GM10847 (cell line): ENCODE results near the gene AHDC1.

Source experiments
- POLR2A ChIP-seq: IDR thresholded peaks from 2 replicates; pipeline ENCODE4 v1.6.1; 2011; ENCODE audit not compliant: insufficient read length; ENCODE audit errors: extremely low read depth

The AHDC1 gene

DNA sequence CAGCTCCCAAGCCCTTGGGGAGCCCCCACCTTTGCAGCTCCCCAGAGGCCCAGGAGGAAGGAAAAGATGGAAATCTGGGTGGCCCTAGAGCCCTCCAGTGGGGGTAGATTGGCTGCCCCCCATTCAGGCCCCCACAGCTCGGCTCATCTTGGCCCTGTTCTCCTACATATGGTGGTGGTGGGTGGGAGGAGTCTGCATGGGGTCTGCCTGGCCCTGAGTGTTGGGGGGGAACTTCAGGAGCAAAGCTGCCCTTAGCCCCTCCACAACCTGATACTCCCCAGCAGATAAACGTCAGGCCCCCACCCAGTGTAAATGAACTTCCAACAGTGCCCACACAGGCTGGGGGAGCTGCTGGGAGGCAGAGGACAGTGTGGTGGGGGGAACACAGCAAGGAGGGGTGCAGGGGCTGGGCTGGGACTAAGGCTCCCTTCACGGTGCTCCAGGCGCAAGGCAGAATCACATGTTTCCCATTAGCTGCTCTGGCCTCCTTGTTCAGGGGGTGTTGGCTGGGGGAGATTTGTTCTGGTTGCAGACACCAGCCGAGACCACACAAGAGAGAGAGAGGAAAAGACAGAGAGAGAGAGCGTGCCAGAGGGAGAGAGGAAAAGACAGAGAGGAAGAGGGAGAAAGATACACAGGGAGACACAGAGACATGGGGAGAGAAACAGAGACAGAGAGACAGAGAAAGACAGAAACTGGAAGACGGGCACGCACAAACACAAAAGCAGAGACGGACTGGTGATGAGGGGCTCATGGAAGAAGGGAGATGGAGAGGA, 42.6 kb downstream of the AHDC1 start:
- TF ChIP-seq POLR2A, result no peak

DNA sequence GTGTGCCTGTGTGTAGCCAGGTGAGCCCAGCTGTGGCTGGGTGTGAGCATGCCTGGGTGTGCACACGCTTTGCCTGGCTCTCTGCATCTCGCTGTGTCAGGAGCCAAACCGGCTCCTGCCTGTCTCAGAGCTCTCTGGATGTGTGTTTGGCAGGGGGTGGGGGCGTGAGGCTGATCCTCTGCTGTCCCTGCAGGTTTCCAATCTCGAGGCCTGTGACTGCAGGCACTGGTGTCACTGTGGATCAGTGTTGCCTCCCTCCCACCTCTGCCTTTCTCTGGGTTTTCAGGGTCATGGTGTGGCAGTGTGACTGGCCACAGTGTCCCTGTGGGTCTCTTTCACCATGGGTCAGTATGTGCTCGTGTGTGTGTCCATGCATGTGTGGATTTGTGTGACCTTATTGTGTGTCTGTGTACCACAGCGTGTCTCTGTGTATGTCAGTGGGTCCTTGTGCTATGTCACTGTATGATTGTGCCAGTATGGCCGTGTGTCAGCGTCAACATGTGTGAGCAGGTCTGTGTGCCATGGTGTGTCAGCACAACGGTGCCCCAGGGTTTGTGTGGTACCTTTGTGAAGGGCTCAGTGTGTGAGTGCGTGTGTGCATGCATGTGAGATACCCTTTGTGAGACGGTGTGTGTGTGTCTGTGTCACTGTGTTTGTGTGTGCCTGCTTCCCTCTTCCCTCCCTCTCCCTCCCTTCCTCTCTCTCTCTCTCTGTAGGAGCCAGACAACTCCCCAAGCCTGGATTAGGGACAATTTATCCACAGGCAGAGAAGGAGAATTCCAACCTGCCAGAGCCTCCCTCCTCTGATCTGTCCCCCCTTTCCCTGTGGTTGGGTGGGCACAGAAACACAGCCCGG, 43.4 kb downstream of the AHDC1 start:
- TF ChIP-seq POLR2A, result no peak

DNA sequence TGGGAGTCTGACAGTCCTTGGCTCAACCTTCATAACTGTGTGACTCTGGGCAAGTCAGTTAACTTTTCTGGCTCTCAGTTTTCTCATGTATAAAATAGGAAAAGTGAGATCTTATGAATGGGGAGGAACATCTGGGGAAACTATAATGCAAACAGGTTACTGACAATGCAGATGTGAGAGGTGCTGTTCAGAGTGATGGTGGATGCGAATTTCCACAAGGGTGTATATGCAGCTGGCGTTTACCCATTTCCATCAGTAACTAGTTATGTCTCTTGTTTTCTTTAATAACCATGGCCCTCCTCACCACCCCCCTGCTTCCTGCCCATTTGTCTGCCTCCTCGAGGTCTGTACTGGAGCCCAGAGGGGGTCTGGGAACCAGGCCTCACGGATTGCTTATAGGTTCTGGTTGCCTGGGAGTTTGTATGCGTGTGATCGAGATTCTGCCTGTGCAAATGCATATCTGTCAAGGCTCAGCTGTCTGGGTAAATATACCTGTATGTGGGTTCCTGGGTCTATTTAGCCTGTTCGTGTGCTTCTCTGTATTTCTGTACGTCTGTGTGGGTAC, 44.4 kb downstream of the AHDC1 start:
- TF ChIP-seq POLR2A, result no peak

DNA sequence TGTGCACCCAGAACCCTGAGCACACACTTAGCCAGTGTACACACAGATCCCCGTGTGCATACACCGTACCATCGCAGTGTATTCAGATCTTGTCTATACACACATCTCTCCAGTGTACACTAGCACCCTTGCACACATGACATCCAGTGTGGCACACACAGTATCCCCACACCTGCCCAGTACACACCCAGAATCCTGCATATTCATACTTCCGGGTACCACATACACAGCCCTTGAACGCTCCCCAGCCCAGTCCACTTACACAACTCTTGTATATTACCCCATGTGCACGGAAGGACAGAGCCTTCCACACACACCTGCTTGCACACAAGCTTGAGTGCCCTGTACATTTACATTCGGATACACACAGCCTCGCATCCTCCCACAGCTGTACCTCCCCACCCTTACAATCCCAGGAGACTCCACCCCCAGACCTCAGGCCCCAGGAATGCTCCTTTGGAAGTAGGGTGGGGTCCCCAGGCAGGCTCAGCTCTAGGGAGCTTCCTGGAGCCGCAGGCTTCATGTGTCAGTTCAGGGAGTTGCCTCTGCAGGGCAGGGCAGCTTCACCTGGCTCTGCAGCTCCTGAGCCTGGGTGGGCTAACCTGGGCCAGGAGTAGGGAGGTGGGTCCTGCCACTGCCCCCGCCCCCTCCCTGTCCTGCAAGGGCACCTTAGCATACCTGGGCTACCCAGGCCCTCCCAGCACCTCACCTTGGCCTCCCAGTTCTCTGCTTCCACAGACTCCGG, 46.2 kb downstream of the AHDC1 start:
- TF ChIP-seq POLR2A, result no peak

DNA sequence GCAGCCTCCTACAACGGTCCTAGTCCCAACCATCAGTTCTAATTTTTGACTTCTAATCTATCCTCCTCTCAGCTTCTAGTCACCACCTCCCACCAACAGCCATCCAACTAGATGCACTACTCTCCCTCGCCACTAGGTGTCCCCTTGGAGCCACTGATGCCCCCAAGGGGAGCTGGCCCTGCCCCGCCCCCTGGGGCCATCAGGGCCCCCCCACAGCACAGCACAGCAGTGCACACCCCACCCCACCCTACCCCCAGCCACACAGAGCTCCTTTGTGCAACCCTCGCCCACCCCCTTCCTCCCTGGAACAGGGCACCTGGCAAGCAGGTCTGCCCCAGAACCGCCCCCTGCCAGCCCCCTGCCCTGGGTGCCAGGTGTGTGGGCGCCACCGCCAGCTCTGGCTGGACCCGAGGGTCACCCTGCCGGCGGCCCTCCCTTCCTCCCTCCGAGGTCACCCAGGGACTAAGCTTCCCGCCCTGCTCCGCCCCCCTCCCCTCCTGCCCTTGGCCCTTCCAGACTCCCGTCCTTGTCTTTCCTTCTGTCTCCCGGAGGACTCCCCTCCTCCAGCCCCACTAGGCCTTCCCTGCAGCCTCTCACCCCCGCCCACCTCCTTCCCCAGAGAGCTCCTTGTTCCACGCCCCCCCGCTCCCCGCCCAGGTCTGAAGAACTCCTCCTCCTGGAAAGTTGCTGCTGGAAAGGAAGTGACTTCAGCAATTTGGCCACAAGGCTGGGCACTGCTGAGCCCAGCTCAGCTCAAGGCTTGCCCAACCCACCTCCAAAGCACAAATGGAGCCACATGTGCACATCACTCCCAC, 47.0 kb downstream of the AHDC1 start:
- TF ChIP-seq POLR2A, result no peak

DNA sequence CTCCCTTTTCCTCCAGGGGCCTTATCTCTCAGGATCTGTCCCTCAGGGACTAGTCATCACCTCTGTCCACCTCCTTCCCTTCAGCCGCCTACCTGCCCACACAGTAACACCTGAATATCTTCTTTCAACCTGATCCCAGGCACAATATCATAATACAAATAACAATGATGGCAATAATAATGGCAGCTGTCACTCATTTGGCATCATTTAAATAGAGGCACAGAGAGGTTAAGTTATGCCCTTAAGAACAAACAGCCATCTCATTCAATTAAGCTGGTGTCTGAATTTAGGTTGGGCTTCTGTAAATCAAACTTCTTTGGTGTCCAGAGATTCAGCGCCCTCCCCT, 47.5 kb downstream of the AHDC1 start:
- TF ChIP-seq POLR2A, result no peak

DNA sequence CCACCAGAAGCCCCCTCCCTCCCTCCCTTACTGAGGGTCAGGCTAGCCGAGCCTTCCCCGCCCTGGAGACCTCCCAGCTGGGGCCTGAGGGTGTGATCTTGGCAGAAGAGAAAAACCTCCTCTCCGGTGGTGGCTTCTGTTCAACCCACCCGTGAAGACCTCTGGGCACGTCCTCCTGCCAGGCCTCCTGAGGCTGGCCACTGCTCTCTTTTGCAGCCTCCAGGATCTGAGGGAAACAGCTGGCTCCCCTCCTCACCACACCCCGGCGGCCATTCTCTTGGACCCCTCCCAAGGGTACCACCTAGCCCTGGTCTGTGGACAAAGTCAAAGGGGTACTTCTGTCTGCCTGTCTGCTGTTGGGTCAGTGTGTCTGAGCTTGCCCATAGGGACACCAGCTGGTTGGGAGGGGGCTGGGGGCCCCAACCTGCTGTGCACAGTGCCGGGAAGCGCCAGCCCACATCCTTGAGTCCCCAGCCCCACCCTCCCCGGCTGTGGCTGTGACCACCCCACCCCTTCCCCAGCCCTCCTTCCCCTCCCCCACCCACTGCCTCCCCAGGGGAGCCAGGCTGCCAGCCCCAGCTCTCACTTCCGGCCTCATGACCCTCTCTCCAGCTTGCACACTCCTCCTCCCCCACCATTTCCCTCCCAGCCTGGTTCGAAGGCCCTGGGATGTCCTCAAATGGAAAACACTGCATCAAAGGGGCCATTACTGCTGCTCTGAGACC, 48.1 kb downstream of the AHDC1 start:
- no peak for TF ChIP-seq POLR2A

DNA sequence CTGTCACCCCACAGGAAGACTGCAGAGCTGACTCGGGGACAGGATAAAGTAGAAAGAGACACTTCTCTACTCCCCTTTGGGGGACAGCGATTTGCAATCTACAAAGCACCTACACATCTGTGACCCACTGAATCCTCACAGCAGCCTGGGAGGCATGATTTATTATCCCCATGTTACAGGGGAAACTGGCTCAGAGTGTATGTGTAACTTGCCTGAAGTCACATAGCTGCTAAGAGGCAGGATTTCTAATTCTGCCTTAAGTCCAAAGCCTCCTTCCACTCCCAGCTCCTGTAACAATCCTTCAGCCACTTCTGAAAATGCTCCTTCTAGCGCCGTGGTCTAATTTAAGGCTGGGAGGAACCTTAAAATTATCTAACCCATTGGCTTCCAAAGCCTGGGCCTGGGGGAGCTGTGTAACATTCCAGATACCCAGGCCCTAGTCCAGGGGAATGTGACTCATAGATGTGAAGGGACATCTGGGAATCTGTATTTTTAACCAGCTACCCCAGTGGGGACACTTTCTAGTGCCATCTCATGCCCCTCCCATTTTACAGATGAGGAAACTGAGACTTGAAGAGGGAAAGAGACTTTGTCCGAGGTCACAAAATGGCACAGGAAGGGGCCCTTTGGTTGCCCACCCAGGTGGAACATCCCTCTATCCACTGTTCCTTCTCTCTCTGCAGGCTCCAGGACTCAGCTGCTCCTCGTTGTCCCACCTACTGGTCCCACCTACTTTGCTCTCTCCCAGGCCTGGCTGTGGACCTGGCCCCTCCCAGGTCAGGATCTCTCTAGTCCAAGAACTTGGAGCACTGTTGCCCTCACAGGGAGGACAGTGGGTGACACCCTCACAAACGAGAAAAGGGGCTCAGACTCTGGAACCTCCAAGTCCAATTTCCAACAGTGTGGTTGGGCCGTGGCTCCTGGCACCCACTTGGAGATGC, 48.9 kb downstream of the AHDC1 start:
- TF ChIP-seq POLR2A, result no peak

DNA sequence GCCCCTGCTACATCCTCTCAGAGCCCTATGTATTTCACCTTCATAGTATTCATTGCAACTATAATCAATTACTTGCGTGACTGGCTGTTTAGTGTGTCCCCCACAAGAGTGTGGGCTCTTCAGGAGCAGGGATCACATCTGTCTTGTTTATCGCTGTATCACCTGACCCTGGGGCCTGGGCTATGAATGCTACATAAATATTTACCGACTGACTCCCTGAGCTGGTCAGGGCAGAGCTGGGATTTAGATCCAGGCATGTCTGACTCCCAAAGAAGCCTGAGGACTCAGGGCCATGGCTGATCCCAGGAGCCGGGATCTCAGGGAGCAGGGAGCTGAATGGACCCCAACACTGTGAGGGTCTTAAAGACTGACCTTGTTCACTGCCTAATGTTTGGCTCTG, 49.7 kb downstream of the AHDC1 start:
- no peak for TF ChIP-seq POLR2A

DNA sequence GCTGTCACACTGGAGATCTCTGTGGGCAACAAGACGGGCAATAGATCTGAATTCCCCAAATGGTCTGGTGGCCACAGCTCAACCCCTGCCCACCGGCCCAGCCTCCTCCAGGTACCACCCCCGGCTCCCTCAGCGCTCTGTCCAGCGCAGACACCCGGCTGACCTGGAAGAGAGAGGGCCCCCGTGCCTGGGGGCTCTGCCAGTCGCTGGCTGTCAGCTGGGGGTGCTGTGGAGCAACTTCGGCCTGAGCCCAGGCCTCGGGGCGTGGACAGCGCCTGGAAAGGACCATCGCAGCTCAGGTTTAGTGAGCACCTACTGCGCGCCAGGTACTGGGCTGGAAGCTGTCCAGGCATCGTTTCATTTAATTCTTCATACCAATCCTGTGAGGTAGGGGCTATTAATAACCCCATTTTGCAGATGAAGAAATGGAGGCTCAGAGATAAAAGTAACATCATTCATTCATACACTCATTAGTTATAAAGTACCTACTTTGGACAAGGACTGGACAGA, 51.0 kb downstream of the AHDC1 start:
- TF ChIP-seq POLR2A, result no peak

DNA sequence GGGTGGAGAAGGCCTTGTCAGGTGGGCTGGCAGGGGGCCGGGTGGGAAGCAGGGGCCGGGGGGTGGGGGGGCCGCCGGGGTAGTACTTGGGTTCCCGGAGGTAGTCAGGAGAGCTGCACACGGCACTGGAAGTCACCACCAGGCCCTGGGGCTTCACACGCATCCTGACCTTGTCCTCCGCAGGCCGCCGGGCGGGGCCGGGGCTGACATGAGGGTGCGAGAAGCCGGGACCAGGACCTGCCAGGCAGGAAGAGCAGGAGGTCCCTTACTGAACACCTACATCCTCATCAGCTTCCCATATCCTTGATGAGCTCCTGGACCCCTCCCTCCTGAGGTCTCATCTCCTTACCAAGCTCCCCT, 52.0 kb downstream of the AHDC1 start:
- TF ChIP-seq POLR2A, result no peak

DNA sequence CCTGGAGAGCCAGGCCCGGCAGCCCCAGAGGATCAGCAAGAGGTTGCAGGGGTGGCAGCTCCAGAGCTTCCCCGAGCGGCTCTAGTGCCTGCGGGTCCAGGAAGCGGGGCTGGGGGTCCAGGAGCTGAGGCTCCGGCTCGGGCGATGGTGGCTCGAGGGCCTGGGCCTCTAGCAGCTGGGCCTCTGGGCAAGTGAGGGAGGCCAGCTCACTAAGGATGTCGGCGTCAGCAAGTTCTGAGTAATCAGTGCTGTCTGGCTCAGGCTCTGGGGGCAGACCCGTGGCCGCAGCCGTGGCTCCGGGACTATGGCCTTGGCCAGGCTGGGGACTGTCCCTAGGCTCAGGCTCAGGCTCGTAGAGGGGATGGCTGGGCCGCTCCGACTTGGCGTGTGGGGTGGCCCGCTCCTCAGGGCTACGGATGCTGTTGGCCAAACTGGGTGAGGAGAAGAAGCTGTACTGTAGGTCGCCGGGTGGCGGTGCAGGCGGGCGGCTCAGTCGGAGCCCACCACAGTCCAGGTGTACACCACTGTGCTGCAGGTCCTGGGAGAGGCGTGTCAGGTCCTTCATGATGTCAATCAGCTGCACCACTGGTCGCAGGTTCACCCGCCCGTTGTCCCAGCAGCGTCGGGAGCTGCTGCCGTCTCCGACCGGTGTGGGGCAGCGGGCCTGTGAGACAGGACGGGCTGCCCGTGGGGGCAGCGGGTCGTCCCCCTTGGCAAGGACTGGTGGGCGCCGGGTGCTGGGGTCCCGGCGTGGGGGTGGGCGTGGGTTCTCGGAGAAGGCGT, 52.6 kb downstream of the AHDC1 start:
- no peak for TF ChIP-seq POLR2A
